GM13977 (cell line): ENCODE data around the gene MPP7.

ENCODE experiments used
- DNase-seq: peaks from one replicate; pipeline ENCODE4 v3.0.0; 2012; ENCODE audit warnings: low spot score
- CTCF ChIP-seq: IDR thresholded peaks from 2 replicates; pipeline ENCODE4 v1.5.1; 2012; ENCODE audit warnings: mild to moderate bottlenecking, control low read depth; ENCODE audit not compliant: insufficient read depth; ENCODE audit errors: extremely low read depth, missing control alignments
- in situ Hi-C: fragments of 300-500 bp; cut with MboI; formaldehyde crosslinking; loops from one replicate; pipeline ENCODE4 v1.12.0; 2022; ENCODE audit warnings: low sequenced_read_pairs, low pct_unique_long_range_greater_than_20kb, mixed read lengths, inconsistent platforms; ENCODE audit not compliant: unreplicated experiment

The MPP7 gene

DNA sequence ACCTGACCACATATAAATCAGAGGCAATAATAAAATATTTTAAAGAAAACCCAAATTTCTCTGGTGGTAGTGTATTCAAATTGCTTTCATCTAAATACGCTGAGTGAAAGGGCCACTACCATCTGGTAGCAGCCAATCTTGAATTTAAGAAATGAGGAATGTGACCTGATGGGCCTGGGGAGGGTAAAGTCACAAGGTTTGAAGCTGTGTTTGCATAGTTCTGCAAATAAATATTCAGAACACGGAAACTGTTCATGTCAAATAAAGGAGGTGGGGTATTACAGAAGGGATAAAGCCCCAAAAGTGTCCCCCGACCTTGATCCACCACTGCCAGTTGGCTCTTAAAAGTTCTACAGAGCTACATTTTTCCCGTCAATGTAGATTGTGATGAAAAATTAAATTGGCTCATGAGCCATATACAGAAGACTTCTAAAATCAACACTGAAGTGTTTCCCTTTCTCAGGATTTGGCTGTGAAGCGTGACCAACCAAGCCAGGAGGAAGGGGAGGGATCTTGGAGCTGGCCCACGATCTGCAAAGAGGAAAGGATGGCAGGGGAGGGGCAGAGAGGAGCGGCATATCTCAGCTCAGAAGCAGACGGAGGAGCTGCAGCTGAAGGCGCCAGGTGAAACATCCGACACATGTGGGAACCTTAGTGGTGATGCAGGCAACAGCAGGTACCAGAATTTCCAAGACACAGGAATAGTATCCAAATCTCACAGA, 39.6 kb downstream of the MPP7 start:
- no peak for DNase-seq
- TF ChIP-seq CTCF = no peak
- in situ Hi-C loops = loop anchor here (10.0 kb wide), 1 partner anchor 122 kb away; no protein-coding TSS in a partner anchor

GRCh38 chr10:28256776-28257175, 46.1 kb downstream of the MPP7 start:
- in situ Hi-C loops = no loop called here
- TF ChIP-seq CTCF = no peak
- DNase-seq = no peak

GRCh38 chr10:28254290-28254985, 48.4 kb downstream of the MPP7 start:
- in situ Hi-C loops = no loop called here
- DNase-seq = no peak
- no peak for TF ChIP-seq CTCF

GRCh38 chr10:28253169-28253785, 49.6 kb downstream of the MPP7 start:
- no peak for TF ChIP-seq CTCF
- in situ Hi-C loops = no loop called here
- no peak for DNase-seq
